IMR-90 (cell line): ENCODE results near the gene PXK. TPM values are rescaled to one million over a fixed set of nuclear protein-coding genes. Genes with fewer than 3 reads are reported as not detected.

Experiments
- CHD1 ChIP-seq: IDR thresholded peaks from 2 replicates; pipeline ENCODE4 v1.6.1; 2012; ENCODE audit warnings: low read depth, low read length, improper control_type of control experiment
- CTCF ChIP-seq: conservative IDR thresholded peaks from 2 replicates; pipeline ENCODE4 v1.5.1; 2012; ENCODE audit warnings: mild to moderate bottlenecking, low read depth, low read length, improper control_type of control experiment
- MAZ ChIP-seq: IDR thresholded peaks from 2 replicates; pipeline ENCODE4 v1.6.1; 2012; ENCODE audit warnings: low read depth, mild to moderate bottlenecking, low read length, improper control_type of control experiment, moderate library complexity, borderline replicate concordance
- POLR2A ChIP-seq: IDR thresholded peaks from 2 replicates; pipeline ENCODE4 v1.6.1; 2012; ENCODE audit warnings: mild to moderate bottlenecking, low read depth, low read length
- polyA plus RNA-seq, 3 experiments: library from polyadenylated mRNA; depleted of rRNA; stranded (reverse); fragments of >200 nt; gene quantifications; 2 replicates each; pipeline ENCODE4 v1.2.3, GENCODE V29; 2012; ENCODE audit warnings: low replicate concordance in 1 of 3
- total RNA-seq: library from RNA; depleted of rRNA; stranded (reverse); fragments of >200 nt; gene quantifications from 2 replicates; pipeline ENCODE4 v1.2.3, GENCODE V29; 2012

The PXK gene
- total and polyA plus RNA-seq, 2 of the 4 experiments (the other 2 are of a cell fraction): 14.3 to 17.7 TPM

GRCh38 chr3:58333206-58334012 lies 717 bp downstream of the PXK start (continued):
- TF ChIP-seq CTCF (no peak), CHD1 (no peak), MAZ (no peak), POLR2A (no peak)
